HL-60/S4 treated with phorbol 12-myristate 13-acetate at 8.2 ng/mL for 4 days and 3 days (cell line): ENCODE data around the gene TDG.

Experiments used
- in situ Hi-C: fragments of 300-500 bp; cut with MboI; formaldehyde crosslinking; loops from 2 replicates; pipeline ENCODE4 v1.15.0; 2022; ENCODE audit warnings: low sequenced_read_pairs

Gene TDG

DNA sequence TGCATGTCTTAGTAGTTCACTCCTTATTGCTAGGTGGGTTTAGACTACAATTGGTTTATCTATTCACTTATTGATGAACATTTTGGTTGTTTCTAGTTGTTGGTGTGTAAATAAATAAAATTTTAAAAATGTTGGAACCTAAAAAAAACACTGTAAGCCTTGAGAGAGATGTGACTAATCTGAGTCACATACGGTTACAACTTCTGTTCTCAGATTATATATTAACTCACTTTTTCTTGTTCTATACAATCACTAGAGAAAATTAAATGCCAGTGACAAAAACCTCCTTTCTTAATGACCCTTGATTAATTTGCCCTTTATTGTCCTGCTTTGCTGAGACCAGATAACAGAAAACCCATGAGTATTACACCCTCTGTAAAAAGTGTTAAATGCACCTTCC lies 7.1 kb upstream of the TDG start:
- in situ Hi-C loops, result no loop called here

DNA sequence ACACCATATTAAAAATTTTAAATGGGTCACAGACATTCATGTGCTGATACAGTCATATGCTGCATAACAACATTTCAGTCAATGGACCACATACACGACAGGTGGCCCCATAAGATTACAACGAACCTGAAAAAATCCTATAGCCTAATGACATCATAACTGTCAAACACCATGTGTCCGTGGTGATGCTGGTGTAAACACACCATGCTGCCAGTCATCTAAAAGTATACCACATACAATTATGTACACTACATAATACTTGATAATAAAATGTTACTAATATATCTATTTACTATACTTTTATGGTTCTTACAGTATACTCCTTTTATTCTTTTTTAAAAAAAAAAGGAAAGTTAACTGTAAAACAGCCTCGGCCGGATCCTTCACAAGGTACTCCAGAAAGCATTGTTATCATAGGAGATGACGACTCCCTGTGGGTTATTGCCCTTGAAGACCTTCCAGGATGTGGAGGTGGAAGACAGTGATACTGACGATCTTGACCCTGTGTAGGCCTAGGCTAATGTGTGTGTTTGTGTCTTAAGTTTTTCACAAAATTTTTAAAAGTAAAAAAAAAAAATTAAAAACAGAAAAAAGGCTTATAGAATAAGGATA lies 5.0 kb upstream of the TDG start:
- in situ Hi-C loops, result no loop called here

DNA sequence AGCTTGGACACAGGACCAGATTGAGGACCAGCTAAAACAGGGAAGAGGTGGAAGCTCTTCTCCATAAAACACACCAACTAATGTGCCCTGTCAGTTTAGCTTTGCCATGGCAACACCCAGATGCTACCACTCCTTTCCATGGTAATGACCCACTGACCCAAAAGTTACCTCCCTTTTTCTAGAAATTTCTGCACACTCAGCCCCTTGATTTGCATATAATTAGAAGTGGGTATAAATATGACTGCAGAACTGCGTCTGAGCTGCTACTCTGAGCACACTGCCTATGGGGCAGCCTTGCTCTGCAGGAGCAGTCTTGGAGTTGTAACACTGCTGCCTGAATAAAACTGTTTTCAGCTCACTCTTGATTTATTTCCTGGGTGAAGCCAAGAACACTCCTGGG lies 3.2 kb upstream of the TDG start:
- in situ Hi-C loops, result no loop called here

DNA sequence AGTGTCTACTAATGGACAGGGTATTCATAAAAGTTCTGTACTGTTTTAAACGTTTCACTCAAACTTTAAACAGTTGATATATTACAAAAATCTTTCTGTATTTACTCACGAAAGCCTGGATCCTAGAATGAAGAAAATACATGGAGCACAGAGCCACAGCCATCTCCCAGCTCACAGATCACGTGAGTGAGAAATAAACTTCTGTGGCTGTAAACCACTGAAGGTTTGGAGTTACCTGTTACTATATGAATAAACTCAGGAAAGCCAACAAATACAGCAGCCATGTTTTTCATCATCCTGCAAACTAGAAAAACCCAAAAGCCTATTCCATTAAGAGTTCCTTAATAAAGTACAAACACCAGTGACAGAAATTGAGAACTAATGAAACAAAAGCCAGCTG lies 867 bp upstream of the TDG start:
- in situ Hi-C loops, result no loop called here

DNA sequence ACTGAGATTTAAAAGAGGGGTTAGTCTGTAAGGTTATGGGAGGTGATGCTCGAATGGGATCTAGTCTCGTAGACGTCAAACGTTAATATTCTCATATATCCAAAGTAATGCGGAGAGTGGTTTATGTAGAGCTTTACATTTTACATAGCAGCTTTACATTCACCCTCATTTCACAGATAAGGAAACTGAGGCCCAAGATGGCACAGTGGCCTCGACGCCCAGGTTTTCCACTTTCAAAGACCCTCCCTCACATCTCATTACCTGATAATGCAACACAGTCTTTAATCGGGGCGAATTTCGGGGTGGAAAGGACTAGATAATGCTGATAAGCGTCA lies 450 bp upstream of the TDG start:
- in situ Hi-C loops, result no loop called here

DNA sequence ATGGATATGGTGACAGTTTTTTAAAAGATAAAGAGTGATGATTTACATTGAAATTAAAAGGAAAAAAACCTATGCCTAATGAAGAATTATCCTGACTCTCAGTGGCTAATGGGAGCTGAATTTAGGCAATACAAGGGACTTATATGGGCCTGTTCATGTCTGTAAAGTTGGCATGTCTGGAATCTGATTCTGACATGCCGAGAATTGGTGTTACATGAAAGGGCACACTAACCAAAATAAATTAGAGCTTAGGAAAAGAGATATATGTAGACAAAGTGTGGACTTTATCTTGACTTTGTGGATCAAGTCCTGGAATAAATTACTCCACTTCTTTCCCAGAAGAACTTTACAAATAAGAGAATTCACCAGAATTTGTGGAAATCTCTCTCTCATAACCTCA lies 1.1 kb downstream of the TDG start:
- in situ Hi-C loops, result no loop called here

DNA sequence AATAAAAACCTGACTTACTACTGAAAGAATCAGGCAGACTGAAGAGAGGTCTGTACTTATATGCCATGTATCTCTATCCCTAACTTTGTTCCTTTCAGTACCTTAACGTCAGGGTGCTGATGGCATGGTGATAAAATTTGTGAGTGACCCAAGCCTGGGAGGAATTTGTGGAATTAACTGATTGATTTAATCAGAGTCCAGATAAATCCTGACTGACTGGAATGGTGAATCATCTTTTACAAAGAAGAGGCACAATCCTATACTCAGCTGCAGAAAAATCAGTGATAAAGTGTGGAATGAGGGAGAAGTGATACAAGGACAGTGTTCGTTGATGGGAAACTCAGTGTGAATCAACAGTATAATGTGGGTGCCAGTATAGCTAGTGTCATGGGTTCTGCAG lies 3.7 kb downstream of the TDG start:
- in situ Hi-C loops, result no loop called here

DNA sequence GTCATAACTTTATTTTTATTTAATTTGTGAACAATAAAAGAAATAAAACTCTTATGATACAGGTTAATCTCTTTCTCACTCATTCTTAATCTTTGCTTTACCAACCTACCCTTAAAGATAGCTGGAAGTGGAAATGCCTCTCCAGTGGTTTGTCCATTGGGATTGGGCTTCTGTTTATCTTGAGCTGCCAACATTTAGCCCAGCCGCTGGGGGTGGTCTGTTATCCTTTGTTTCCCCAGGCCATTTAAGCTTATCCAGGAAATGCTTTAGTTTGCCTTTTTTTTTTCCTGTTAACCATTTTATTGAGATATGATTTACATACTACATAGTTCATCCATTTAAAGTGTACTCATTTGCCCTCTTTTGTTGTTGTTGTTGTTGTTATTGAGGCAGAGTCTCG lies 8.2 kb downstream of the TDG start:
- in situ Hi-C loops, result no loop called here

DNA sequence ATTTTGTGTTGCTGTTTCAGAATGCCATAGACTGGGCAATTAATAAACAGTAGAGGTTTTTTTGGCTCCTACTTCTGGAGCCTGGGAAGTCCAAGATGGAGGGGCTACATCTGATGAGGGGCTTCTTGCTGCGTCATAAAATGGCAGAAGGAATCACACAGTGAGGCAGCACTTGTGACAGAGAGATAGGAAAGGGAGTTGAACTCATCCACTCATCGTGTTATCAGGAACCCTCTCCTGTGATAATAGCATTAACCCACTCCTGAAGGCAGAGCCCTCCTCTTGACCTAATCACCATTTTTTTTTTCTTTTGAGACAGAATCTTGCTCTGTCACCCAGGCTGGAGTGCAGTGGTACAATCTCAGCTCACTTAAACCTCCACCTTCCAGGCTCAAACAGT lies 9.7 kb downstream of the TDG start:
- in situ Hi-C loops, result no loop called here

DNA sequence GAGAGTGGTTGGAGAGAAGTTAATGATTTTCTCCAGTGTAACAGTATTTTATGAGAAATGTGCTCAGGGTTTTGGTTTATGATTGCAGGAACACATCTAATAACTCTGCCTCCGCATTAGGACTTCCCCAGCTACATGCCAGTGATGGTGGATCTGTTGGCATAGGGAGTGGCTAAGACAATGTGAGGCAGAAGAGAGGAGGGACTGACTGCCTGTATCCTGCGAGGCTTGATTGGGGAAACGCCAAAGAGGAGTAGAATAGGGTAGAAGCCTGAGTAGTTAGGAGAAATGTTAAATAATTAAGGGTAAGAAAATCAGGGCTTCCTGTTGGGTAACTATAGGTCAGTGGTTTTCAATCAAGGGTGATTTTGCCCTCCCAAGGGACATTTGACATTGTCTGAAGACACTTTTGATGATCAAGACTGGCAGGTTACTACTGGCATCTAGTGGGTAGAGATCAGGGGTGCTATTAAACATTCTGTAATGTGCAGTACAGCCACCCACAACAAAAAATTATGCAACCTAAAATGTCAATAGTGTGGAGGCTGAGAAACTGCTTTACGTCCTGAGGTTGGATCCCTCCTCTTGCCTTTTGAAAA lies 12.8 kb downstream of the TDG start:
- in situ Hi-C loops, result no loop called here

DNA sequence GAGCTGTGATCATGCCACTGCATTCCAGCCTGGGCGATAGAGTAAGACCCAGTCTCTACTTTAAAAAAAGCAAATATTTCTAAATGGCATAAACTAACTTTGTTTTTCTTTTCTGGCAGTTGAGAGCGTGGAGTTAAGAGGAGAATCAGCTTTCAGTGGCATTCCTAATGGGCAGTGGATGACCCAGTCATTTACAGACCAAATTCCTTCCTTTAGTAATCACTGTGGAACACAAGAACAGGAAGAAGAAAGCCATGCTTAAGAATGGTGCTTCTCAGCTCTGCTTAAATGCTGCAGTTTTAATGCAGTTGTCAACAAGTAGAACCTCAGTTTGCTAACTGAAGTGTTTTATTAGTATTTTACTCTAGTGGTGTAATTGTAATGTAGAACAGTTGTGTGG lies 21.2 kb downstream of the TDG start:
- in situ Hi-C loops, result no loop called here

DNA sequence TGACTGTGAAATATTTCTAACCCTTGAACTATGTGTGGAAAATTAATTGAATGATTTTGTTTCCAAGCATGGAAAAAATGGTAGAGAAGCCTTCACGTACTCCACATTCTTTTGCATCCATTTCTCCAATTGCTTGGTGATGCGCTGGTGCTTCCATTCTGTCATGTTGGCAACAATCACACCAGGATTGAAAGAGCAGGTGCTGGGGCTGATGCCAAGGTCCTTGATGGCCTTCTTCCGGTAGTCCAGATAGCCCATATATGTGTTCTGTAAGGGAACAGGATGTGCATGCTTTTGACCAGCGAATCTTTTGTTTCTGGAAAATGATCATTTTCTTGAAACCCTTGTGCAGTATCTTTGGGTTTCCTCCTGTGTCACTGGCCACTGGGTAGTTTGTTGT lies 28.6 kb downstream of the TDG start:
- in situ Hi-C loops, result no loop called here

DNA sequence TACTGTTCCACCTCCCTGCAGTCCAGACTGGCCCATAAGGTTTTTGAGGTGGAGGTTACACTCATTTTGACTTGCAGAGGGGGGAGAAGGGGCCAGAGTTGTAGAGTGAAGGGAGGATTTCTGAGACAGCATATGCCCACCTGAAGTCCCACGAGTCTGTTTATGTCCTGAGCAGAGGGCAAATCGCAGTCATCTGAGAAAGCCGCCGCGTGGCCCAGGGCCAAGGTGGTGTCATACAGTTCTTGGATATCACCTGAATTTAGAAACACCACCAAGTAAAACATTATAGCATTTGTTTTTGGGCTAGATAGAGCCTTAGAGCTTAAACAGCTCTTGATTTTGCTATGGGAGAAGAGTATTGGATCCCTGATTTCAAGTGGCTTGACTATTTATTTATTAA lies 30.9 kb downstream of the TDG start:
- in situ Hi-C loops, result no loop called here

DNA sequence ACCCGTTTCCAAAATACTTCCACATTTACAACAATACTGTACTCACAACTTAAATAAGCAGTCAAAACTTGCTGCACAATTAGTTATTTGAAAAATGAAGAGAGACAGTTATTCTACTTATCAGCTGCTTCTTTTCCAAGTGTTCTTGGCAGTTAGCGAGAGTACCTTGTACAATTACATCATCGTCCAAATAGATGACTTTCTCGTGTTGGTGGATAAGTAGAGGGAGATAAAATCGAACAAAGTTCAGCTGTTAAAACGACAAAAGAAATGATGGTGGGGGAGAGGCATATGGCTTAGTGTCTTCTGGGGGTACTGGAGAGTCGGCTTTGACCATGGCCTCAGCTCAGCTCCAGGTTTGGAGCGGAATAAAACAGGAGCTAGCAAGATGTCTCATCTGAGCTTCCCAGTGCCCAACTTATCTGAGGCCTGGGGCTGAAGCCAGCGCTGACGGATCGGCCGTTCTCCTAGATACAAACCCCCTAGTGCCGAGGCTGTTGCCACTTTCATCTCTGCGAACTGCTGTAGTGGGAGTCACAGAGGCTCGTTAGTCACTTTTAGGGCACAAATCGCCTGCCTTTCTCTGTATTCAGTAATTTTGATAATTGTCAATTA lies 31.7 kb downstream of the TDG start:
- in situ Hi-C loops, result no loop called here

DNA sequence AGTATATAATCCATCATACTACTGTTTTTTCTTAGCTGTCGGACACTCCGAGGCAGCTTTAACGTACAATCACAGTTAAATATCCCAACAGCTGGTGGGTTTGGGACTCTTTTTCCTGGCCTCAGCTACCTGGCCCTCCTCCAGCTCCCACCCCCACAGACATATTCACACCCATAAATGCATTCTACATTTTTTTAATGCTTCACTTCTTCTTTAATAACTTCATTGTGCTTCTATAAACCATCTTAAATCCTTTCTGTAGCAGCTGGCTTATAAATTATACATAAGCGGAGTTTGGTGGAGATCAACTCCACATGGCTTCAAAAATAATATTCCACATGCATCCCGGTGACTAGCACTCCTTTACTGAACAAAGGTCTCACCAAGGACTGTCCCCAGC lies 33.3 kb downstream of the TDG start:
- in situ Hi-C loops, result no loop called here

DNA sequence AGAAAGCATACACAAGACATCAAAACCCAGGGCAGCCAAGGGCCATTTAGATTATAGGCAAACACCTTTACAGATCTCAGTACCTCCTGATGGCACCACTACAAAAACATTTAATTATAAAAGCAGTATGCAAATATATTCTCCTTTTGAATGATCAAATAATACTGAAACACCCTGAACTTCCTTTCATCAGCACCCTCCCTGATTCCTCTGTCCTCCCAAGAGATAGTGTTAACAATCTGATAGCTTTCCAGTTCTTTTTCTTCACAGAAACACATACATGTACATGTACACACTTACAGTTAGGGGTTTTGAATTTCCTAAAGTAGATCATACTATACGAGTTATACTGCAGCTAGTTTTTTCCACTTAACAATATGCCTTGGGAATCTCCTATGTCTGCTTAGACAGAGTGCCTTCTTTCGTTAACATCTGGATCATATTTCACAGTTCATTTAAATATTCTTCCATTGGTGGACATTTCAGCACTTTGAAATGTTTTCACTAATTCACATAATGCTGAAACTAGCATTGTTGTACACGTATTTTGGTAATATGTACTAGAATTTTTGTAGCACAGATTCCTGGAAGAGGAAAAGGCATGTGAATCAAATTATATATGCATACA lies 35.2 kb downstream of the TDG start:
- in situ Hi-C loops, result loop anchor here (10.0 kb wide), 1 partner anchor 54 kb away; the partner anchor contains the start of gene GLT8D2

DNA sequence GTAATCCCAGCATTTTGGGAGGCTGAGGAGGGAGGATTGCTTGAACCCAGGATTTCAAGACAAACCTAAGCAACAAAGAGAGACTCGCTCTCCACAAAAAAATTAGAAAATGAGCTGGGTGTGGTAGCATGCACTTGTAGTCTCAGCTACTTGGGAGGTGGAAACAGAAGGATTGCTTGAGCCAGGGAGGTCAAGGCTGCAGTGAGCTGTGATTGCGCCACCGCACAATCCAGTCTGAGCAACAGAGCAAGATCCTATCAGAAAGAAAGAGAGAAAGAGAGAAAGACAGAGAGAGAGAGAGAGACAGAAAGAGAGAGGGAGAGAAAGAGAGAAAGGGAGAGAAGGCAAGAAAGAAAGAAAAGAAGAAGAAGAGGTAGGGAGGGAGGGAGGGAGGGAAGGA lies 37.0 kb downstream of the TDG start:
- in situ Hi-C loops, result loop anchor here (10.0 kb wide), 1 partner anchor 52 kb away; the partner anchor contains the start of gene GLT8D2

DNA sequence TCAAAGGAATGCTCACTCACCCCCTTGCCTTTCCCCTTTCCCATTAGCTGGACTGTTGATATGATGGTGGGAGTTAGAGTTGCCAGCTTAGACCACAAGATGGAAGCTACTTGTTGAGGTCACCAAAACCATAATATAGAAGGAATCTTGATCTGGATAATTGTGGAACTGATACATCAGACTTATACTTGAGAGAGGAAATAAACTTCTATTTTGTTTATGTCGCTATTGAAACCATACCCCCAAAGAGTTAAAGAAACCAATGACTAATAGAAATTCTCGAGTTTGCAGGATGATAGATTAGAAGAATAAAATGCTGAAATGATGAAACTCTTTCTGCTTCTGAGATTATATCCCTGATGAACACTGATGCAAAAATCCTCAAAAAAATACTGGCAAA lies 37.9 kb downstream of the TDG start:
- in situ Hi-C loops, result loop anchor here (10.0 kb wide), 1 partner anchor 51 kb away; the partner anchor contains the start of gene GLT8D2

DNA sequence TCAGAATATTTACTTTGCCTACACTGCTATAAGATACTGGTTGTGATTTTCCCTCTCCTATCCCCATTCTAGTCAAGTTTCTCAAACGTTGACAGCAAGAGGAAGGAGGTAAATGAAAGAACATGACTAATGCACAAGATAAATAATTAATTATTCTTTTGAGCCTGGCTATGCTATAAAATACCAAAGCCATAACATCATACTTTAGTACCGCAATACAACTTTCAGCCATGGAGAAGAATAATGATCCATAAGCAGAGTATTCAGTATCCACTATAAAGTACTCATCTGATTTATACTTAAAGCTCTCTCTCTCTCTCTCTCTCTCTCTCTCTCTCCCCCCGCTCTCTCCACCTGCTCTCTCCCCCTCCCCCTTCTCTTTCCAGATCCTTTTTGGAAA lies 41.3 kb downstream of the TDG start:
- in situ Hi-C loops, result loop anchor here (10.0 kb wide), 1 partner anchor 48 kb away; the partner anchor contains the start of gene GLT8D2

DNA sequence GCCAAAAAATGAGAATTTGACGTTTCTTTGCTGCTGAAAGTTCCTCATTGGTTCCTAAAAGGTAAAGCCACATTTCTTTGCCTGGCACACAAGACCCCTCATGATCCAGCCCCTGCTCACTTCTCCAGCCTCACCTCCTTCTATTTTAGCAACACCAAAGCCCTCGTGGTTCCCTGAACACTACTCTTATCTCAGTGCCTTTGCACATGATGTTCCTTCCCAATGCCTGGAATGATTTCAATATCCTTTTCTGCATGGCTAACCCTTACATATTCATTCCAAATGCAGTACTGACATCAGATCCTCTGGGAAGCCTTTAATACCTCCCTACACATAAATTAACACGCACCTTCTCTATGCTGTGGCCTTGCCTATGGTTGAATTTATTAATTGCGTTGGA lies 44.4 kb downstream of the TDG start:
- in situ Hi-C loops, result no loop called here

DNA sequence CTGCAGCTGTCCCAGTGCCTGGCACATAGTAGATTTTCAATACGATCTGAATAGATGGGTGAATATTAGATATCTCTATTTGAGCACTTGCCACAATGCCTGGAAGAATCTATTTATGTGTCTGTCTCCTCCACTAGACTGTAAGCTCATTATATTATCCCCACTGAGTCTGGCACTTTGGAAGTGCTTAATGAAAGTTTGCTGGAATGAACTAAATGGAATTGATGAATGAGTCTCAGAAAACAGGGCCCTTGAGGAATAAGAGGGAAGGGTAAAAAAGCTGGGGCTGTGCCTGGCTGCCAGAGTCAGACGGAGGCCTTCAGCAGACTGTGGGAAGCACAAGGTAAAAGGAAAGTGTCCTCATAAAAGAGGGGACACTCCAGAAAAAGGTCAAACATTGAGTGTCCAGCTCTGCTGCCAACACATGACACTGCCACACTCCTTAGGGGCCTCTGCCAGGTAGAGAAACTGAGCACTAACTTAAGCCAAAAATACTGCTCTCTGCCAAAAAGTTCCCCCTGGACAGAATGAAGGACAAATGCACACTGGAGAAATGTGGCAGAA lies 45.0 kb downstream of the TDG start:
- in situ Hi-C loops, result no loop called here

DNA sequence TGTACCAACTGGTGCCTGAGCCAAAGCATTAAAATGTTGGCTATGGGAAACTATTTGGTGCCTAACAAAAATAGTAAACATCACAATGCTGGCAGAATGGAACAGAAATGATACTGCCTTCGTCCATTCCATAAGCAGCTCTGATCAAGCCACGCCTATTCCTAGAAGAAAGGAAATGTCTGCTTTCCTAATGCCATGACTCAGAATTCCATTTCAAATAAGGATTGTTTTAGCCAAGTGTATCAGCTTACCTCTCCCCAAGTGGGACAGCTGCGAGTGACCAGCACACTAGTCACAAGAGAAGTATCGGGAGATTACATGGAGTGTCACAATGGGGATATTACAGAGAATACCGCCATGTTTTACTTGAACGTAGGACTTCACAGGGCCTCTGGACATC lies 45.6 kb downstream of the TDG start:
- in situ Hi-C loops, result no loop called here
